Stimulated activated CD8-positive, alpha-beta memory T cell treated with anti-CD3 and anti-CD28 coated beads, Interleukin-15, amount 100 ng/mL, for 24 hours (primary cell): ENCODE data around the gene DCTN3.
A peak's percentile ranks its signal among the peaks of the same experiment; 100 is the strongest.

ENCODE experiments used
- DNase-seq: peaks from one replicate; pipeline ENCODE4 v3.0.0-alpha.2; 2020; ENCODE audit warnings: low read depth

DCTN3 gene

GRCh38 chr9:34620061-34620994 lies at the start of gene DCTN3:
Gene DCTN3, minus strand, starts transcription at chr9:34620495. Its CDS starts 31 bp downstream, at chr9:34620464.
- DNase-seq, result peak; percentile 62

- peak; percentile 61 for DNase-seq
Measured at GRCh38 chr9:34665381-34666250, 45.3 kb upstream of the DCTN3 start.

GRCh38 chr9:34665067-34665380 lies 44.7 kb upstream of the DCTN3 start:
- DNase-seq, result no peak

- peak; percentile 34 for DNase-seq
Measured at GRCh38 chr9:34664281-34665066, 44.2 kb upstream of the DCTN3 start.

- no peak for DNase-seq
Measured at GRCh38 chr9:34663303-34663605, 43.0 kb upstream of the DCTN3 start.

- no peak for DNase-seq
Measured at GRCh38 chr9:34662526-34663302, 42.4 kb upstream of the DCTN3 start, which contains the start of gene CCL27. Gene CCL27, minus strand, starts transcription at chr9:34662657. Its CDS starts 24 bp downstream, at chr9:34662633.

GRCh38 chr9:34659592-34660253 lies 39.4 kb upstream of the DCTN3 start:
- no peak for DNase-seq

GRCh38 chr9:34658461-34658860 lies 38.2 kb upstream of the DCTN3 start:
- DNase-seq, result no peak

GRCh38 chr9:34656992-34657391 lies 36.7 kb upstream of the DCTN3 start:
- no peak for DNase-seq

- DNase-seq, result no peak
Measured at GRCh38 chr9:34655394-34655793, 35.1 kb upstream of the DCTN3 start.

GRCh38 chr9:34654323-34655051 lies 34.2 kb upstream of the DCTN3 start:
- no peak for DNase-seq

GRCh38 chr9:34653151-34654072 lies 33.1 kb upstream of the DCTN3 start:
- no peak for DNase-seq

- no peak for DNase-seq
Measured at GRCh38 chr9:34652602-34653000, 32.3 kb upstream of the DCTN3 start.

GRCh38 chr9:34651876-34652601 lies 31.7 kb upstream of the DCTN3 start, which contains the start of gene IL11RA:
Gene IL11RA, plus strand, starts transcription at chr9:34652185. Its CDS starts 3,033 bp downstream, at chr9:34655218.
- DNase-seq, result no peak

GRCh38 chr9:34651321-34651720 lies 31.0 kb upstream of the DCTN3 start:
- no peak for DNase-seq

- DNase-seq, result no peak
Measured at GRCh38 chr9:34650816-34651215, 30.5 kb upstream of the DCTN3 start.

GRCh38 chr9:34648673-34649072 lies 28.4 kb upstream of the DCTN3 start:
- DNase-seq, result no peak

- DNase-seq, result no peak
Measured at GRCh38 chr9:34647651-34648050, 27.4 kb upstream of the DCTN3 start.
